Heart left ventricle (tissue), 16 donors: ENCODE data around the gene AXIN1. TPM values are rescaled to one million over a fixed set of nuclear protein-coding genes. Genes with fewer than 3 reads are reported as not detected.

Experiments used
- ATAC-seq, 4 donors: fragments of 200-7000 bp; cut with Tn5 transposase; one replicate each; pipeline ENCODE4 v1.9.1; 2020 to 2022; ENCODE audit warnings: moderate library complexity in 4 of 4, mild to moderate bottlenecking in 3 of 4, moderate number of reproducible peaks in 1 of 4
- DNase-seq, 5 donors: peaks; one replicate each; pipeline ENCODE4 v3.0.0-alpha.2; 2020
- H3K27ac ChIP-seq, 12 donors: fragments of 200-600 bp; sonication (generic) in 4 of 12; one replicate each; pipeline versions ENCODE4 v1.5.0 to v1.8.0; 2016 to 2022; ENCODE audit warnings: mild to moderate bottlenecking in 2 of 12
- H3K27me3 ChIP-seq, 9 donors: fragments of 200-600 bp; sonication (generic) in 2 of 9; one replicate each; pipeline versions ENCODE4 v1.5.1 to v1.8.0; 2016 to 2022; ENCODE audit warnings: mild to moderate bottlenecking in 3 of 9
- H3K36me3 ChIP-seq, 9 donors: fragments of 200-600 bp; sonication (generic) in 2 of 9; one replicate each; pipeline versions ENCODE4 v1.5.0 to v1.8.0; 2018 to 2022; ENCODE audit warnings: mild to moderate bottlenecking in 2 of 9
- H3K4me1 ChIP-seq, 12 donors: fragments of 200-600 bp; sonication (generic) in 4 of 12; one replicate each; pipeline versions ENCODE4 v1.5.0 to v1.8.0; 2016 to 2022; ENCODE audit warnings: mild to moderate bottlenecking in 3 of 12
- H3K4me3 ChIP-seq, 12 donors: fragments of 200-600 bp; sonication (generic) in 4 of 12; one replicate each; pipeline versions ENCODE4 v1.5.0 to v1.8.0; 2017 to 2022; ENCODE audit warnings: mild to moderate bottlenecking in 9 of 12, moderate library complexity in 4 of 12
- H3K9me3 ChIP-seq, 12 donors: fragments of 200-600 bp; sonication (generic) in 4 of 12; one replicate each; pipeline versions ENCODE4 v1.5.0 to v1.8.0; 2016 to 2022; ENCODE audit warnings: mild to moderate bottlenecking in 1 of 12
- CTCF ChIP-seq, 12 donors: fragments of 200-600 bp; sonication (generic) in 4 of 12; IDR thresholded peaks; one replicate each; pipeline versions ENCODE4 v1.5.0 to v1.8.0; 2018 to 2022; ENCODE audit warnings: antibody characterized with exemption in 12 of 12, mild to moderate bottlenecking in 5 of 12
- POLR2A ChIP-seq, 2 donors: fragments of 450-650 bp; IDR thresholded peaks; one replicate each; pipeline ENCODE4 v1.6.1; 2017; ENCODE audit warnings: antibody characterized with exemption in 2 of 2, mild to moderate bottlenecking in 2 of 2, moderate library complexity in 2 of 2
- WGBS, 4 donors: extraction: QIAGEN DNeasy Blood & Tissue Kit in 2 of 4; methylation state at CpG; one replicate each; pipeline versions ENCODE4 v1.1.5 to v1.1.7; 2013 to 2018; 5-methylcytosine and 5-hydroxymethylcytosine counted together
- intact Hi-C, 10 donors: fragments of 100-400 bp; cut with DNase I; formaldehyde crosslinking; loops; one replicate each; pipeline versions ENCODE4 v1.11.1 to v1.14.2; 2022
- polyA plus RNA-seq, 2 donors: library from polyadenylated mRNA; stranded (reverse); fragments of 200-250 nt; gene quantifications; one replicate each; pipeline ENCODE4 v1.2.3, GENCODE V29; 2013
- total RNA-seq, 9 donors: library from RNA; depleted of rRNA in 2 of 9; stranded (reverse); fragments of >200 nt in 2 of 9; fragmentation: NEBNext Ultra II Directional in 3 of 9; extraction: Animal tissue kit (Norgen Biotek cat#: 25700) in 3 of 9; gene quantifications; one replicate each; pipeline versions ENCODE4 v1.1.0 to v1.2.4, GENCODE V29; 2016 to 2023
- donor health status: ischemic (EF 13 %, LVEDD 7.1; RV severe dilation, severe dysfunction).
- donor health status: healthy with polysubstance abuse.
- donor health status: DM: no; HTN: yes; CAD: no.
- donor health status: DM: no; HTN: no; CAD: no.
- donor health status: ischemic (EF 25% LVEDD 6.9; RV normal size, moderate dysfunction).
- donor health status: ischemic (EF 25% LVEDD 5.7; RV mildly dilated, moderate dysfunction).
- donor health status: healthy.
- donor health status: DM: yes; HTN: yes; CAD: no.
- donor health status: ischemic (EF 35%, LVEDD 5.7; RV mildly dilated, moderate dysfunction).
- donor health status: nonischemic (EF 11% LVEDD 7.7; RV severe dilation, severe dysfunction).
- donor health status: DM: yes; HTN: yes; CAD: no.
- donor health status: PGD.
- donor health status: ischemic (EF 29% LVEDD 5.4; RV normal size, mild dysfunction).
- donor health status: nonischemic (EF 23%, LVEDD 6.1; RV moderate dilation, normal function).

AXIN1 gene
- total and polyA plus RNA-seq, 11 donors: 6.8 to 32.0 (median 11.6) TPM

- H3K27me3 ChIP-seq: no peaks in the 10 kb centered on the region
- no peak for ATAC-seq
- intact Hi-C loops: no loop called here
Observed at GRCh38 chr16:317583-317982, 34.9 kb downstream of the AXIN1 start.

GRCh38 chr16:316741-317464 lies 35.6 kb downstream of the AXIN1 start:
- intact Hi-C loops: no loop called here

More at GRCh38 chr16:317583-317982, 34.9 kb downstream of the AXIN1 start:
- no peak for DNase-seq
- TF ChIP-seq POLR2A (IDR thresholded peaks at IDR 0.05) (no peak), CTCF (IDR thresholded peaks at IDR 0.05) (no peak)
- Histone ChIP-seq H3K9me3 (no peaks in the 10 kb centered on the region), H3K4me3 (no peak overlapping the region), H3K4me1 (no peaks in the 10 kb centered on the region), H3K27ac (no peak overlapping the region), H3K36me3 (peaks cover 0 to 35% (median 28%) of the 10 kb centered on the region in 9 donors)
- WGBS, 4 donors: 90 to 96% (median 96%) methylated on average over 5 of the region's 5 CpGs

GRCh38 chr16:314795-315299 lies 37.7 kb downstream of the AXIN1 start:
- no peak overlapping the region for H3K4me3 ChIP-seq
- no peak overlapping the region for H3K27ac ChIP-seq
- intact Hi-C loops: no loop called here
- no peak for TF ChIP-seq CTCF (IDR thresholded peaks at IDR 0.05)
- no peak for TF ChIP-seq POLR2A (IDR thresholded peaks at IDR 0.05)
- WGBS, 4 donors: 73 to 81% (median 79%) methylated on average over 14 of the region's 14 CpGs
- H3K4me1 ChIP-seq: no peaks in the 10 kb centered on the region
- no peaks in the 10 kb centered on the region for H3K9me3 ChIP-seq
- no peak for DNase-seq
- H3K36me3 ChIP-seq: peaks cover 0 to 47% (median 37%) of the 10 kb centered on the region in 9 donors
- ATAC-seq: no peak
- no peaks in the 10 kb centered on the region for H3K27me3 ChIP-seq

More at GRCh38 chr16:316741-317464, 35.6 kb downstream of the AXIN1 start:
- DNase-seq (peak in 1 of 5 donors; percentile 37), ATAC-seq (no peak)
- no peak for TF ChIP-seq POLR2A (IDR thresholded peaks at IDR 0.05)
- Histone ChIP-seq H3K27ac (no peak overlapping the region), H3K36me3 (peaks cover 0 to 42% (median 33%) of the 10 kb centered on the region in 9 donors), H3K4me3 (no peak overlapping the region), H3K9me3 (no peaks in the 10 kb centered on the region), H3K27me3 (no peaks in the 10 kb centered on the region), H3K4me1 (no peaks in the 10 kb centered on the region)
- WGBS, 4 donors: 88 to 94% (median 90%) methylated on average over 13 to 19 of the region's 19 CpGs

- Histone ChIP-seq H3K27ac (no peak overlapping the region), H3K36me3 (peaks cover 0 to 52% (median 42%) of the 10 kb centered on the region in 9 donors), H3K4me1 (no peaks in the 10 kb centered on the region), H3K9me3 (no peaks in the 10 kb centered on the region), H3K4me3 (no peak overlapping the region), H3K27me3 (no peaks in the 10 kb centered on the region)
- DNase-seq (peak in 1 of 5 donors; percentile 49), ATAC-seq (no peak)
- intact Hi-C loops: no loop called here
- 90 to 94% (median 91%) methylated on average over 16 of the region's 16 CpGs for WGBS, 4 donors
- TF ChIP-seq POLR2A (IDR thresholded peaks at IDR 0.05) (no peak), CTCF (IDR thresholded peaks at IDR 0.05) (no peak)
Observed at GRCh38 chr16:314351-314750, 38.2 kb downstream of the AXIN1 start.
